Lung (tissue), 12 donors: Measurements from ENCODE around the gene TGFBRAP1. TPM values are rescaled to one million over a fixed set of nuclear protein-coding genes. Genes with fewer than 3 reads are reported as not detected.

Experiments
- ATAC-seq: fragments of 200-7000 bp; cut with Tn5 transposase; one replicate; pipeline ENCODE4 v1.9.1; 2020; ENCODE audit warnings: moderate number of reproducible peaks; ENCODE audit not compliant: insufficient read depth, low FRiP score
- DNase-seq, 3 donors: peaks; one replicate each; pipeline ENCODE4 v3.0.0-alpha.2; 2013 to 2017
- H3K27ac ChIP-seq, 2 donors: one replicate each; pipeline ENCODE4 v1.5.1; 2013; ENCODE audit warnings: mild to moderate bottlenecking in 2 of 2, moderate library complexity in 2 of 2, control low read depth in 1 of 2, inconsistent platforms in 1 of 2, low read depth in 1 of 2, low read length in 1 of 2
- H3K27me3 ChIP-seq, 3 donors: one replicate each; pipeline ENCODE4 v1.5.1; 2013; ENCODE audit warnings: low read length in 2 of 3; ENCODE audit not compliant: control insufficient read depth in 3 of 3, insufficient read depth in 3 of 3
- H3K36me3 ChIP-seq, 4 donors: one replicate each; pipeline ENCODE4 v1.5.1; 2013; ENCODE audit warnings: low read length in 4 of 4, mild to moderate bottlenecking in 1 of 4, moderate library complexity in 1 of 4; ENCODE audit not compliant: control insufficient read depth in 4 of 4, insufficient read depth in 4 of 4
- H3K4me1 ChIP-seq, 5 donors: one replicate each; pipeline ENCODE4 v1.5.1; 2013; ENCODE audit warnings: low read length in 5 of 5, mild to moderate bottlenecking in 2 of 5, moderate library complexity in 1 of 5; ENCODE audit not compliant: control insufficient read depth in 5 of 5, insufficient read depth in 5 of 5
- H3K4me3 ChIP-seq: one replicate; pipeline ENCODE4 v1.5.1; 2013; ENCODE audit warnings: mild to moderate bottlenecking, control low read depth, moderate library complexity
- H3K9ac ChIP-seq, 2 donors: one replicate each; pipeline ENCODE4 v1.5.1; 2013; ENCODE audit warnings: low read length in 2 of 2, control low read depth in 1 of 2; ENCODE audit not compliant: insufficient read depth in 1 of 2
- H3K9me3 ChIP-seq, 4 donors: one replicate each; pipeline ENCODE4 v1.5.1; 2013; ENCODE audit warnings: low read length in 3 of 4, mild to moderate bottlenecking in 1 of 4, moderate library complexity in 1 of 4; ENCODE audit not compliant: control insufficient read depth in 4 of 4, insufficient read depth in 3 of 4
- WGBS, 2 donors: extraction: QIAGEN DNeasy Blood & Tissue Kit; methylation state at CpG; one replicate each; pipeline ENCODE4 v1.1.7; 2013; 5-methylcytosine and 5-hydroxymethylcytosine counted together
- polyA plus RNA-seq, 2 donors: library from polyadenylated mRNA; stranded (reverse); fragments of 200-250 nt; gene quantifications; one replicate each; pipeline ENCODE4 v1.2.1, GENCODE V29; 2013
- total RNA-seq, 2 donors: library from RNA; depleted of rRNA in 1 of 2; stranded (reverse); fragments of >200 nt in 1 of 2; gene quantifications; one replicate each; pipeline ENCODE4 v1.2.1, GENCODE V29; 2014 to 2021
- TF ChIP-seq, protein P1 (sequence below): IDR thresholded peaks from 2 replicates; pipeline ENCODE4 v1.5.1; 2012; ENCODE audit warnings: mild to moderate bottlenecking; ENCODE audit errors: control extremely low read depth, extremely low read depth
- donor health status: control.
- donor health status: control.
- donor health status: Bipolar disorder and iron deficiency.
- donor health status: healthy.
- donor health status: DM: yes; HTN: yes; CAD: no.

Gene TGFBRAP1
- total and polyA plus RNA-seq, 4 donors = 4.0 to 19.7 (median 12.0) TPM

DNA sequence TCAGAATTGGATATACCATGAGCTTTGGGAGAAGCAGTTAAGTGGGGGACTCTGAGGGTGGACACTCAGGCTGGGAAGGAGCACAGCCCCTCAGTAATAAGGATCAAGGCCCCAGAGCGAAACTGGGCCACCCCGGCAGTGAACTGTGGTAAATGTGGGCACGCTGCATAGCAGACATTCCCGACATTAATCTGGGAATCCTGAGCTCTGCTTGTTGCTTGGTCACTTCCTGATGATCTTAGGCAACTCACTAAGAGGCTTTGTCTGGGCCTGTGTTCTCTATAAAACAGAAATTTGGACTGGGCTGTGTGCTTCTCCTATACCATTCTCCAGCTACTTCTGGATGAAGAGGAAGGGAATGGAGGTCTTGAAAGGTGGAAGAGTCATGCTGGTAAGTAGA, 4.8 kb downstream of the TGFBRAP1 start:
- 34 to 73% methylated on average over 4 of the region's 4 CpGs for WGBS, 2 donors
- no peak overlapping the region for H3K9ac ChIP-seq
- ATAC-seq = no peak
- H3K4me1 ChIP-seq = peaks cover 3 to 9% (median 6%) of the 10 kb centered on the region in 5 donors
- no peaks in the 10 kb centered on the region for H3K27me3 ChIP-seq
- peaks cover 0 to 4% (median 0%) of the 10 kb centered on the region in 4 donors for H3K36me3 ChIP-seq
- no peak overlapping the region for H3K27ac ChIP-seq
- TF ChIP-seq, protein P1, sequence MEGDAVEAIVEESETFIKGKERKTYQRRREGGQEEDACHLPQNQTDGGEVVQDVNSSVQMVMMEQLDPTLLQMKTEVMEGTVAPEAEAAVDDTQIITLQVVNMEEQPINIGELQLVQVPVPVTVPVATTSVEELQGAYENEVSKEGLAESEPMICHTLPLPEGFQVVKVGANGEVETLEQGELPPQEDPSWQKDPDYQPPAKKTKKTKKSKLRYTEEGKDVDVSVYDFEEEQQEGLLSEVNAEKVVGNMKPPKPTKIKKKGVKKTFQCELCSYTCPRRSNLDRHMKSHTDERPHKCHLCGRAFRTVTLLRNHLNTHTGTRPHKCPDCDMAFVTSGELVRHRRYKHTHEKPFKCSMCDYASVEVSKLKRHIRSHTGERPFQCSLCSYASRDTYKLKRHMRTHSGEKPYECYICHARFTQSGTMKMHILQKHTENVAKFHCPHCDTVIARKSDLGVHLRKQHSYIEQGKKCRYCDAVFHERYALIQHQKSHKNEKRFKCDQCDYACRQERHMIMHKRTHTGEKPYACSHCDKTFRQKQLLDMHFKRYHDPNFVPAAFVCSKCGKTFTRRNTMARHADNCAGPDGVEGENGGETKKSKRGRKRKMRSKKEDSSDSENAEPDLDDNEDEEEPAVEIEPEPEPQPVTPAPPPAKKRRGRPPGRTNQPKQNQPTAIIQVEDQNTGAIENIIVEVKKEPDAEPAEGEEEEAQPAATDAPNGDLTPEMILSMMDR = no peak
- H3K9me3 ChIP-seq = no peaks in the 10 kb centered on the region
- no peak overlapping the region for H3K4me3 ChIP-seq
- no peak for DNase-seq

GRCh38 chr2:105324101-105324500, 5.4 kb downstream of the TGFBRAP1 start:
- Histone ChIP-seq H3K27me3 (no peaks in the 10 kb centered on the region), H3K36me3 (peaks cover 0 to 4% (median 0%) of the 10 kb centered on the region in 4 donors), H3K4me3 (no peak overlapping the region), H3K27ac (no peak overlapping the region), H3K4me1 (peaks cover 3 to 9% (median 6%) of the 10 kb centered on the region in 5 donors), H3K9ac (no peak overlapping the region), H3K9me3 (no peaks in the 10 kb centered on the region)
- TF ChIP-seq, protein P1 = no peak
- DNase-seq (no peak), ATAC-seq (no peak)
- 47 to 68% methylated on average over 4 of the region's 4 CpGs for WGBS, 2 donors

- no peak overlapping the region for H3K27ac ChIP-seq
- H3K4me3 ChIP-seq = no peak overlapping the region
- ATAC-seq (no peak), DNase-seq (no peak)
- H3K9ac ChIP-seq = no peak overlapping the region
- 53 to 66% methylated on average over 5 of the region's 5 CpGs for WGBS, 2 donors
- H3K27me3 ChIP-seq = no peaks in the 10 kb centered on the region
- H3K9me3 ChIP-seq = no peaks in the 10 kb centered on the region
- H3K4me1 ChIP-seq = peaks cover 0 to 8% (median 3%) of the 10 kb centered on the region in 5 donors
- H3K36me3 ChIP-seq = peaks cover 0 to 4% (median 0%) of the 10 kb centered on the region in 4 donors
- TF ChIP-seq, protein P1 = no peak
Measured at GRCh38 chr2:105323111-105323510, 6.4 kb downstream of the TGFBRAP1 start.
